Aorta (tissue), 5 donors: ENCODE measurements around the gene TPSAB1. TPM values are rescaled to one million over a fixed set of nuclear protein-coding genes. Genes with fewer than 3 reads are reported as not detected.

Experiments
- ATAC-seq: fragments of 200-7000 bp; cut with Tn5 transposase; one replicate; pipeline ENCODE4 v1.9.1; 2022; ENCODE audit warnings: moderate library complexity; ENCODE audit not compliant: low FRiP score
- DNase-seq, 2 donors: peaks; one replicate each; pipeline ENCODE4 v3.0.0-alpha.2; 2020
- H3K27ac ChIP-seq, 2 donors: one replicate each; pipeline ENCODE4 v1.5.1; 2013; ENCODE audit warnings: low read length in 2 of 2, mild to moderate bottlenecking in 2 of 2, moderate library complexity in 2 of 2, control low read depth in 1 of 2, inconsistent platforms in 1 of 2, low read depth in 1 of 2
- H3K27me3 ChIP-seq, 2 donors: one replicate each; pipeline ENCODE4 v1.6.1; 2013; ENCODE audit warnings: control low read depth in 1 of 2, low read length in 1 of 2, mild to moderate bottlenecking in 1 of 2, moderate library complexity in 1 of 2; ENCODE audit not compliant: insufficient read depth in 2 of 2, control insufficient read depth in 1 of 2
- H3K36me3 ChIP-seq, 2 donors: one replicate each; pipeline ENCODE4 v1.6.1; 2013; ENCODE audit warnings: control low read depth in 1 of 2, low read length in 1 of 2, mild to moderate bottlenecking in 1 of 2; ENCODE audit not compliant: insufficient read depth in 2 of 2, control insufficient read depth in 1 of 2
- H3K4me1 ChIP-seq, 2 donors: one replicate each; pipeline ENCODE4 v1.6.1; 2013; ENCODE audit warnings: low read length in 2 of 2, control low read depth in 1 of 2, mild to moderate bottlenecking in 1 of 2, moderate library complexity in 1 of 2; ENCODE audit not compliant: insufficient read depth in 2 of 2, control insufficient read depth in 1 of 2
- H3K4me3 ChIP-seq, 2 donors: one replicate each; pipeline ENCODE4 v1.5.1; 2013; ENCODE audit warnings: low read length in 2 of 2, control low read depth in 1 of 2, mild to moderate bottlenecking in 1 of 2
- H3K9me3 ChIP-seq: one replicate; pipeline ENCODE4 v1.6.1; 2013; ENCODE audit warnings: mild to moderate bottlenecking, low read length; ENCODE audit not compliant: control insufficient read depth
- WGBS, 2 donors: extraction: QIAGEN DNeasy Blood & Tissue Kit; methylation state at CpG; one replicate each; pipeline ENCODE4 v1.1.7; 2013; 5-methylcytosine and 5-hydroxymethylcytosine counted together
- intact Hi-C, 2 donors: fragments of 100-400 bp; cut with DNase I; formaldehyde crosslinking; loops; one replicate each; pipeline versions ENCODE4 v1.14.2 to v1.15.0; 2022
- polyA plus RNA-seq, 2 donors: library from polyadenylated mRNA; stranded (reverse); fragments of 200-250 nt; gene quantifications; one replicate each; pipeline ENCODE4 v1.2.3, GENCODE V29; 2013
- total RNA-seq, 2 donors: library from RNA; stranded (reverse); fragmentation: NEBNext Ultra II Directional; extraction: Animal tissue kit (Norgen Biotek cat#: 25700); gene quantifications; one replicate each; pipeline ENCODE4 v1.2.1, GENCODE V29; 2021
- donor health status: healthy with polysubstance abuse.
- donor health status: Bipolar disorder and iron deficiency.
- donor health status: DM: no; HTN: no; CAD: no.
- donor health status: DM: no; HTN: no; CAD: no.
- donor health status: DM: yes; HTN: yes; CAD: no.

Gene TPSAB1
- total and polyA plus RNA-seq, 4 donors: 3.0 to 38.0 (median 8.0) TPM

DNA sequence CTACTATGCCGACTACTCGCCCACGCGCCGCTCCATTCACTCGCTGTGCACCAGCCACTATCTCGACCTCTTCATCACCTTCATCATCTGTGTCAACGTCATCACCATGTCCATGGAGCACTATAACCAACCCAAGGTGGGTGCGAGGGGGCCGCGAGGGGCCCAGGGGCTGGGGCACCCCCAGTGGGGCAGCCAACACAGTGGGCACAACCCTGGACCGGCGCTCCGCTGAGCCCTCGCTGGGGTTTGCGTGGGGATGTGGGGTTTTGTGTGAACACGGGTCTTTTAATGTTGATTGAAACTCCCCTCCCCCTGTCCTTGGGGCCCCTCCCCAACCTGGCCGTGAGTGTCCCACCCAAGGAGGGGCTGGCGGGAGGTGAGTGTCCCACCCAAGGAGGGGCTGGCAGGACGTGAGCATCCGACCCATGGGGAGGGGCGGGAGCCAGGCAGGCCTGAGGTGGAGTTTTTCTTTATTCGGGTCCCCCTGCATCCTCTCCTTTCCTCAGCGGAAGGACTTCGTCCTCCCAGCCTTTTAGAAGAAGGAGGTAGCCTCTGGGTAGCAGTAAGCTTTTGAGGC, 26.6 kb upstream of the TPSAB1 start:
- H3K27ac ChIP-seq: no peak overlapping the region
- H3K4me1 ChIP-seq: no peaks in the 10 kb centered on the region

DNA sequence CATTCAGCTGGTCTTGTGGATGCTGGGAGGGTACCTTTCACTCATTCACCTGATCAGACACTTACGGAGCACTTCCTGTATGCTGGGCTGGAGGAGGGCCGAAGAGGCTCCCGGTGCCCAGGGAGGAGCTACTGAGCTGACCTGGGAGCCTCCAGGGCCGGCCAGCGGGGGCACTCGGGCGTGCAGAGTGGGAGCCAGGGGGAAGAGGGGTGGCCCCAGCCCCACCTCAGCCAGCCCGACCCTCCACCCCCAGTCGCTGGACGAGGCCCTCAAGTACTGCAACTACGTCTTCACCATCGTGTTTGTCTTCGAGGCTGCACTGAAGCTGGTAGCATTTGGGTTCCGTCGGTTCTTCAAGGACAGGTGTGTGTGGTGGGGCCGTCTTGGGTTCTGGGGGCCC, 25.8 kb upstream of the TPSAB1 start:
- intact Hi-C loops: loop anchor here in 1 of 2 donors (10.0 kb wide), 1 partner anchor 50 kb away; no protein-coding TSS in a partner anchor
- ATAC-seq: no peak

More for the DNA sequence above, 26.6 kb upstream of the TPSAB1 start:
- intact Hi-C loops: loop anchor here in 1 of 2 donors (10.0 kb wide), 1 partner anchor 51 kb away; no protein-coding TSS in a partner anchor
- Histone ChIP-seq H3K9me3 (no peaks in the 10 kb centered on the region), H3K27me3 (no peaks in the 10 kb centered on the region), H3K4me3 (no peak overlapping the region), H3K36me3 (no peaks in the 10 kb centered on the region)
- ATAC-seq (no peak), DNase-seq (no peak)
- 87 to 88% methylated on average over 25 of the region's 25 CpGs for WGBS, 2 donors

GRCh38 chr16:1215574-1216295, 24.8 kb upstream of the TPSAB1 start:
- no peak overlapping the region for H3K4me3 ChIP-seq
- H3K4me1 ChIP-seq: no peaks in the 10 kb centered on the region
- 84 to 85% methylated on average over 23 to 32 of the region's 32 CpGs for WGBS, 2 donors
- no peaks in the 10 kb centered on the region for H3K36me3 ChIP-seq
- DNase-seq: no peak
- no peaks in the 10 kb centered on the region for H3K9me3 ChIP-seq
- intact Hi-C loops: loop anchor here in 1 of 2 donors (10.0 kb wide), 1 partner anchor 49 kb away; no protein-coding TSS in a partner anchor
- no peaks in the 10 kb centered on the region for H3K27me3 ChIP-seq
- no peak overlapping the region for H3K27ac ChIP-seq
- no peak for ATAC-seq

More for the DNA sequence above, 25.8 kb upstream of the TPSAB1 start:
- no peaks in the 10 kb centered on the region for H3K36me3 ChIP-seq
- WGBS, 2 donors: 84% methylated on average over 16 of the region's 16 CpGs
- H3K9me3 ChIP-seq: no peaks in the 10 kb centered on the region
- H3K27me3 ChIP-seq: no peaks in the 10 kb centered on the region
- no peak overlapping the region for H3K4me3 ChIP-seq
- H3K4me1 ChIP-seq: no peaks in the 10 kb centered on the region
- DNase-seq: no peak
- H3K27ac ChIP-seq: no peak overlapping the region

DNA sequence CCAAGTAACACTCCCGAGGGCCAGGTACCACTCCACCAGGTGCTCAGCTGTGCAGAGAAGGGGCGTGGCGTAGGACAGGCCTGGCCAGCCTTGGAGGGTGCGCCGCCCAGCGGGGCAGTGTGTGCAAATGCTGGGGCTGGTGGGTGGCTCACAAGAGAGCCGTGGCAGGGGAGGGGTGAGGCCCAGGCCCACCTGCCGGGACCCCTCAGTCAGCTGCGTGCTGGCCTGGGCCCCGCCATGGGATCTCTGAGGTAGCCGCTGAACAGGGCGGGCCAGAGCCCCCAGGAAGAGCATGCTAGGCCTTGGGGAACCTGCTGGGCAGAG, 24.2 kb upstream of the TPSAB1 start:
- ATAC-seq (no peak), DNase-seq (no peak)
- Histone ChIP-seq H3K4me1 (no peaks in the 10 kb centered on the region), H3K27ac (no peak overlapping the region), H3K4me3 (no peak overlapping the region), H3K27me3 (no peaks in the 10 kb centered on the region), H3K36me3 (no peaks in the 10 kb centered on the region), H3K9me3 (no peaks in the 10 kb centered on the region)
- intact Hi-C loops: loop anchor here in 1 of 2 donors (10.0 kb wide), 1 partner anchor 49 kb away; no protein-coding TSS in a partner anchor
- WGBS, 2 donors: 88 to 95% methylated on average over 12 of the region's 12 CpGs

DNA sequence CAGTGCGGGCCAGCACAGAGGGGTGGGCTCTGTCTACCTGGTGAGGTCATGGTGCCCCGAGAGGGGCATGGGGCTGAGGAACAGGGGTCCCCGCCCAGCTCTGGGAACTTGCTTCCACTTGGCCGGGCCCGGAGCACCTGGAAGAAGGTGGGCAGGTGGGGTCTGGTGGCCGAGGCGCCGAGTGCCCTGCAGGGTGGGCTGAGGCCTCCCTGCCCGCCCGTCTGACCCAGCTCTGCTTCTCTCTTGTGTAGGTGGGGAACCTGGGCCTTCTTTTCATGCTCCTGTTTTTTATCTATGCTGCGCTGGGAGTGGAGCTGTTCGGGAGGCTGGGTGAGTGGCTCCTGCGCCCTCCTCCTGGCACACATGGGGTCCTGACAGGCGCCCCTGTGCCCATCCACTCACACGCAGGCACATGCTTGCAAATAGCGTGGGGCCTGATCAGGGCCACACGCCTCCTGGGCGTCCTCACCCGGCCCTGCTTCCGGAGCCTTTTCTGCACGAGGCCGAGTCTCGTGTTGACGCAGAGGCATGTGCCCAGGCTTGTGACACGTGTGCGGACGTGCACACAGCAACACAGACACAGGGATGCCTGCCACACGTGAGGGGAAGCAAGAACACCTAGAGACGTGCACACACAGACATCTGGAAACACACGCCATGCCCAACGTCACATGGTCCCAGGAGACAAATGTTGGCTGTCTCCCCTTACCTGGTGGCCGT, 23.7 kb upstream of the TPSAB1 start:
- Histone ChIP-seq H3K4me1 (no peaks in the 10 kb centered on the region), H3K36me3 (no peaks in the 10 kb centered on the region), H3K27me3 (no peaks in the 10 kb centered on the region), H3K9me3 (no peaks in the 10 kb centered on the region), H3K27ac (no peak overlapping the region), H3K4me3 (no peak overlapping the region)
- no peak for ATAC-seq
- intact Hi-C loops: loop anchor here in 1 of 2 donors (10.0 kb wide), 1 partner anchor 48 kb away; no protein-coding TSS in a partner anchor
- no peak for DNase-seq
- WGBS, 2 donors: 91% methylated on average over 32 of the region's 32 CpGs

GRCh38 chr16:1217526-1217925, 23.0 kb upstream of the TPSAB1 start:
- H3K4me1 ChIP-seq: no peaks in the 10 kb centered on the region
- H3K27me3 ChIP-seq: no peaks in the 10 kb centered on the region
- no peak overlapping the region for H3K4me3 ChIP-seq
- no peak for ATAC-seq
- DNase-seq: no peak
- intact Hi-C loops: loop anchor here in 1 of 2 donors (10.0 kb wide), 1 partner anchor 47 kb away; no protein-coding TSS in a partner anchor
- H3K36me3 ChIP-seq: no peaks in the 10 kb centered on the region
- 92 to 93% methylated on average over 23 to 24 of the region's 24 CpGs for WGBS, 2 donors
- H3K9me3 ChIP-seq: no peaks in the 10 kb centered on the region
- no peak overlapping the region for H3K27ac ChIP-seq

DNA sequence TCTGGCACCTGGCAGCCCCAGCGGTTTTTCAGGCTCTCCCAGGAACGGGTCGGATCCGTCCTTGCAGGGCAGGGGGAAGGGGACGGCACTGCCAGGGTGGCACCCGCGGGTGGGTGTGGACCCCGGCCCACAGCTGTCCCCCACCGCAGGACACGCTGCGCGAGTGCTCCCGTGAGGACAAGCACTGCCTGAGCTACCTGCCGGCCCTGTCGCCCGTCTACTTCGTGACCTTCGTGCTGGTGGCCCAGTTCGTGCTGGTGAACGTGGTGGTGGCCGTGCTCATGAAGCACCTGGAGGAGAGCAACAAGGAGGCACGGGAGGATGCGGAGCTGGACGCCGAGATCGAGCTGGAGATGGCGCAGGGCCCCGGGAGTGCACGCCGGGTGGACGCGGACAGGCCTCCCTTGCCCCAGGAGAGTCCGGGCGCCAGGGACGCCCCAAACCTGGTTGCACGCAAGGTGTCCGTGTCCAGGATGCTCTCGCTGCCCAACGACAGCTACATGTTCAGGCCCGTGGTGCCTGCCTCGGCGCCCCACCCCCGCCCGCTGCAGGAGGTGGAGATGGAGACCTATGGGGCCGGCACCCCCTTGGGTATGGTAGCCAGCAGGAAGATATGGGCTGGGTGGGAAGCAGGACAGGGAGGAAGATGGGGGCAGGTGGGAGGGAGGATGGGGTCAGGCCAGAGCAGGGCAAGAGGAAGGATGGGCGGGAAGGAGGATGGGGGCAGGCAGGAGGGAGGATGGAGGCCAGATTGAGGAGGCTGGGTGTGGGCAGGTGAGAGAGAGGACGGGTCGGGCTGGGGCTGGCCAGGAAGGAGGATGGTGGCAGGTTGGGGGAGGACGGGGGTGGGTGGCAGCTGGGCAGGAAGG, 22.2 kb upstream of the TPSAB1 start:
- H3K4me3 ChIP-seq: no peak overlapping the region
- ATAC-seq: no peak
- DNase-seq: no peak
- WGBS, 2 donors: 91 to 93% methylated on average over 44 to 49 of the region's 49 CpGs
- no peaks in the 10 kb centered on the region for H3K4me1 ChIP-seq
- no peaks in the 10 kb centered on the region for H3K9me3 ChIP-seq
- intact Hi-C loops: loop anchor here in 1 of 2 donors (10.0 kb wide), 1 partner anchor 47 kb away; no protein-coding TSS in a partner anchor
- no peak overlapping the region for H3K27ac ChIP-seq
- H3K27me3 ChIP-seq: no peaks in the 10 kb centered on the region
- H3K36me3 ChIP-seq: no peaks in the 10 kb centered on the region
